HG03045 (cell line): ENCODE data around the gene TENT5C.

Experiments
- ATAC-seq: cut with Tn5 transposase; IDR thresholded peaks from one replicate; pipeline ENCODE4 v1.9.1; 2021; ENCODE audit warnings: mild to moderate bottlenecking, moderate library complexity; ENCODE audit not compliant: unreplicated experiment

The TENT5C gene

GRCh38 chr1:117653195-117653594, 47.3 kb downstream of the TENT5C start:
- no peak for ATAC-seq

GRCh38 chr1:117653732-117654492, 48.1 kb downstream of the TENT5C start:
- ATAC-seq = peak; percentile 13

- peak; percentile 80 for ATAC-seq
Observed at GRCh38 chr1:117654493-117655219, 48.8 kb downstream of the TENT5C start.

GRCh38 chr1:117655220-117655577, 49.4 kb downstream of the TENT5C start:
- ATAC-seq = no peak

- ATAC-seq = peak; percentile 45
Observed at GRCh38 chr1:117656202-117656641, 50.4 kb downstream of the TENT5C start.

- ATAC-seq = no peak
Observed at GRCh38 chr1:117657031-117657430, 51.2 kb downstream of the TENT5C start.

- no peak for ATAC-seq
Observed at GRCh38 chr1:117657949-117658660, 52.3 kb downstream of the TENT5C start.

- ATAC-seq = no peak
Observed at GRCh38 chr1:117658676-117659075, 52.8 kb downstream of the TENT5C start.

GRCh38 chr1:117659550-117660270, 53.9 kb downstream of the TENT5C start:
- no peak for ATAC-seq

GRCh38 chr1:117660271-117660965, 54.6 kb downstream of the TENT5C start:
- ATAC-seq = no peak

- ATAC-seq = no peak
Observed at GRCh38 chr1:117661027-117661426, 55.2 kb downstream of the TENT5C start.

- ATAC-seq = no peak
Observed at GRCh38 chr1:117662667-117663066, 56.8 kb downstream of the TENT5C start.

GRCh38 chr1:117663156-117663902, 57.5 kb downstream of the TENT5C start:
- ATAC-seq = no peak

GRCh38 chr1:117664314-117664713, 58.5 kb downstream of the TENT5C start:
- ATAC-seq = peak; percentile 94

GRCh38 chr1:117665556-117666270, 59.9 kb downstream of the TENT5C start:
- no peak for ATAC-seq

GRCh38 chr1:117669572-117669971, 63.7 kb downstream of the TENT5C start:
- no peak for ATAC-seq

- ATAC-seq = no peak
Observed at GRCh38 chr1:117670976-117671780, 65.3 kb downstream of the TENT5C start.

- ATAC-seq = no peak
Observed at GRCh38 chr1:117671781-117672501, 66.1 kb downstream of the TENT5C start.
